ENCODE measurements around the gene MSX1. TPM values are rescaled to one million over a fixed set of nuclear protein-coding genes. Genes with fewer than 3 reads are reported as not detected.

Gene MSX1
- polyA plus RNA-seq, 1 donor from 2014 or later, result 2.8 TPM

GRCh38 chr4:4854649-4855295 is 4.7 kb upstream of the MSX1 start:
- Histone ChIP-seq H3K9me2 (ENCODE audit: insufficient read depth, low read length) (no peaks in the 10 kb centered on the region), H4K20me1 (ENCODE audit: insufficient read depth) (no peaks in the 10 kb centered on the region), H3K4me3 (ENCODE audit: low read length) (no peak overlapping the region), H3K79me2 (replicated peaks; ENCODE audit: insufficient read depth, low read length) (no peaks in the 10 kb centered on the region), H2AFZ (ENCODE audit: low read depth, low read length) (no peak overlapping the region), H3F3A (ENCODE audit: insufficient read depth, low read length, poor library complexity, severe bottlenecking) (no peaks in the 10 kb centered on the region), H3K9ac (ENCODE audit: low read length) (no peak overlapping the region), H3K9me3 (ENCODE audit: low read length) (no peaks in the 10 kb centered on the region), H3K27me3 (ENCODE audit: insufficient read depth, low read depth, low read length) (peaks cover 96% of the 10 kb centered on the region), H3K36me3 (ENCODE audit: insufficient read depth, low read length) (no peaks in the 10 kb centered on the region), H3K27ac (ENCODE audit: low read length) (no peak overlapping the region), H3K4me2 (ENCODE audit: low read length) (no peak overlapping the region)
- no peak for TF ChIP-seq MXI1 (conservative IDR thresholded peaks at IDR 0.05; ENCODE audit: poor library complexity, severe bottlenecking)
- TF ChIP-seq POLR2AphosphoS5 (IDR thresholded peaks at IDR 0.05), result no peak
- TF ChIP-seq EP300 (conservative IDR thresholded peaks at IDR 0.05; ENCODE audit: poor library complexity, severe bottlenecking), result no peak
- no peak for TF ChIP-seq SMC3 (conservative IDR thresholded peaks at IDR 0.05; ENCODE audit: poor library complexity)
- TF ChIP-seq RAD21 (conservative IDR thresholded peaks at IDR 0.05), result no peak

- Histone ChIP-seq H3K27me3 (ENCODE audit: insufficient read depth, low read depth, low read length) (peaks cover 98% of the 10 kb centered on the region), H3K9me3 (ENCODE audit: low read length) (no peaks in the 10 kb centered on the region), H3K36me3 (ENCODE audit: insufficient read depth, low read length) (no peaks in the 10 kb centered on the region), H2AFZ (ENCODE audit: low read depth, low read length) (no peak overlapping the region), H3K4me2 (ENCODE audit: low read length) (no peak overlapping the region), H3K9ac (ENCODE audit: low read length) (no peak overlapping the region), H3K27ac (ENCODE audit: low read length) (no peak overlapping the region), H3K79me2 (replicated peaks; ENCODE audit: insufficient read depth, low read length) (no peaks in the 10 kb centered on the region), H3K4me3 (ENCODE audit: low read length) (no peak overlapping the region), H4K20me1 (ENCODE audit: insufficient read depth) (no peaks in the 10 kb centered on the region), H3K9me2 (ENCODE audit: insufficient read depth, low read length) (no peaks in the 10 kb centered on the region), H3F3A (ENCODE audit: insufficient read depth, low read length, poor library complexity, severe bottlenecking) (no peaks in the 10 kb centered on the region)
- TF ChIP-seq EZH2 (IDR thresholded peaks at IDR 0.05; ENCODE audit: borderline replicate concordance, insufficient read depth, low read length, poor library complexity, severe bottlenecking) (peak; percentile 81), TAF1 (IDR thresholded peaks at IDR 0.05; ENCODE audit: low read depth) (no peak)
These were observed 4.0 kb upstream of the MSX1 start for GRCh38 chr4:4855301-4856070.

DNA sequence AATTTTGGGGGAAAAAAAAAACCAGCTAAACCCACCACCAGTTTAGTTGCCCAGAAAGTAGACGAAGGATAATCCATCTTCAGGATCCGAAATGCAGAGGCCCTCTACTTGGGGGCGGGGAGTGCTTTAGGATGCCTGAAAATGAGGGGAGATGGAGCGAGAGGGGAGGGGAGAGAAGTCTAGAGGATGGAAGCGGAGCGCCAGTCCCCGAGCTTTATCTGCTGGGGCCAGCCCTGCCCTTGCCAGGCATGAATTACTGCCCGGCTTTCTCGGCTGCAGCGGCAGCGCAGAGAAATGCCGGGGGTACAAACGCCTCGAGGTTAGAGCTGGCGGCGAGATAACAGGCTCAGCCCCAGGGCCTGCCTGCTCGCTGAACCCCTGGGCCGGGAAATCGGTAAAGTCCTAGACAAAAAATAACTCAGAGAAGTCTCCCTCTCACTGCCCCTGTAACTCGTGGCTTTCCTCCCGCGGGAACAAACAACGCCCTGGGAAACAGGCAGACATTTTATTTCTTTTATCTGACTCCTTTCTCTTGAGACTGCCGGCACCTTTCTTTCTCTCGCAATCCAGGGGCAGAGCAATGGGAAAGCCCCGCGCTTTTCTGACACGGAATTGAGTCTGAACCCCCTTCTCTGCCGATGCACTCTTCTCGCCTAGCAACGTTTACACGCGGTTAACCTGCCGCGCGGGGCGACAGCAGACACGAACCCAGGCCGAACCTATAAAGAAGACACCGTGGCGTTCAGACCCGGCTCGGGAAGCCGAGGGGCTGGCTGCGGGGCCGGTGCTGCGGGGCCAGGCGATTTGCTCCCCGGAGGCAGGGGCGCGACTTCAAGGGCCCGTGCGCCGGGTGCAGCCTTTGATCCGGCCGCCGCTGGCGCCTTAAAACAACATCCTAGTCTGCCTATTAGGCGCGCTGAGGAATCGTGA is 3.1 kb upstream of the MSX1 start:
- Histone ChIP-seq H3K4me3 (ENCODE audit: low read length) (peak overlapping the region; percentile 55), H3K4me2 (ENCODE audit: low read length) (no peak overlapping the region), H2AFZ (ENCODE audit: low read depth, low read length) (no peak overlapping the region), H3K36me3 (ENCODE audit: insufficient read depth, low read length) (no peaks in the 10 kb centered on the region), H4K20me1 (ENCODE audit: insufficient read depth) (no peaks in the 10 kb centered on the region), H3F3A (ENCODE audit: insufficient read depth, low read length, poor library complexity, severe bottlenecking) (no peaks in the 10 kb centered on the region), H3K27ac (ENCODE audit: low read length) (no peak overlapping the region), H3K27me3 (ENCODE audit: insufficient read depth, low read depth, low read length) (peaks cover 98% of the 10 kb centered on the region), H3K9ac (ENCODE audit: low read length) (peak overlapping the region; percentile 29), H3K79me2 (replicated peaks; ENCODE audit: insufficient read depth, low read length) (no peaks in the 10 kb centered on the region), H3K9me3 (ENCODE audit: low read length) (no peaks in the 10 kb centered on the region), H3K9me2 (ENCODE audit: insufficient read depth, low read length) (no peaks in the 10 kb centered on the region)
- TF ChIP-seq EZH2 (IDR thresholded peaks at IDR 0.05; ENCODE audit: borderline replicate concordance, insufficient read depth, low read length, poor library complexity, severe bottlenecking) (peak; percentile 84), POLR2AphosphoS5 (IDR thresholded peaks at IDR 0.05) (peak; percentile 21), RAD21 (conservative IDR thresholded peaks at IDR 0.05) (no peak), SMC3 (conservative IDR thresholded peaks at IDR 0.05; ENCODE audit: poor library complexity) (no peak)
